A549 treated with AZD9567 at 1 μM for 4 hours (cell line): ENCODE results near the gene OR14K1. TPM values are rescaled to one million over a fixed set of nuclear protein-coding genes. Genes with fewer than 3 reads are reported as not detected.

Source experiments
- total RNA-seq: library from RNA; stranded (reverse); fragments of 200-300 nt; extraction: Qiagen RNA extraction; gene quantifications from 5 replicates; pipeline ENCODE4 v1.2.3, GENCODE V29; 2022; ENCODE audit not compliant: insufficient read depth

Gene OR14K1
- total RNA-seq: not detected in 5 replicates

GRCh38 chr1:247738315-247738714, at the start of gene OR14K1:
Gene OR14K1, plus strand, starts transcription at chr1:247738615. Its CDS starts 0 bp downstream, at chr1:247738615.

GRCh38 chr1:247716546-247716945, 21.9 kb upstream of the OR14K1 start, which contains the start of gene OR6F1:
Gene OR6F1, minus strand, starts transcription at chr1:247716646. Its CDS starts 3,891 bp downstream, at chr1:247712755.

GRCh38 chr1:247748041-247748440, 9.6 kb downstream of the OR14K1 start, which contains the start of gene OR14A2:
Gene OR14A2, minus strand, starts transcription at chr1:247748141.

DNA sequence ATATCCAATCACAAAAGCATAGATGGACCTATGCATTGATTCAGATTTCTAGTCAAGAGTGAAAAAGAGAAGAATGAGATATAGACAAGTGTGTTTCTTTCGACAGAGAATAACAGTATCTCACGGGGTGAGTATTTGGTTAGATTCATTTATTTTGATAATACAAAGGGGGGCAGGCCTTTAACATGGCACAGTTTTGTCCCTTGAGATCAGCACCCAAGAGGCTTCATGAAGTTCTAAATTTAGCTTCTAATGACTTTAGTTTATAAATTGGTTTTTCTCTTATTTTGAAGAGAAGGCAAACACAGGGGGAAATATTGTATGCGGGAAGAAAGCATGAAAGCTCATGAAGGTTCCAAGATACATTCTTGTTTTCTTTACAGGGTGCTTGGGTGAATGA, 22.0 kb downstream of the OR14K1 start, which contains the start of gene OR1C1:
TSS of gene OR1C1 (minus strand) at position 101 of the 400 bp plus-strand sequence. CDS start 2,150 bp downstream, outside the sequence.

Other genes starting within 250 kb of the OR14K1 start
- gene OR2C3, start 202.2 kb upstream of the OR14K1 start, total RNA-seq: not detected in 5 replicates
- gene GCSAML, start 189.5 kb upstream of the OR14K1 start, total RNA-seq: not detected in 5 replicates
- gene OR2G2, start 150.3 kb upstream of the OR14K1 start, total RNA-seq: not detected in 5 replicates
- not detected in 5 replicates for gene OR2G3, start 133.0 kb upstream of the OR14K1 start, total RNA-seq
- not detected in 5 replicates for gene OR13G1, start 58.9 kb upstream of the OR14K1 start, total RNA-seq
- gene OR6F1, start 22.0 kb upstream of the OR14K1 start, total RNA-seq: not detected in 5 replicates
- gene OR14A2, start 9.5 kb downstream of the OR14K1 start, total RNA-seq: not detected in 5 replicates
- not detected in 5 replicates for gene OR1C1, start 21.9 kb downstream of the OR14K1 start, total RNA-seq
- not detected in 5 replicates for gene OR14A16, start 85.5 kb downstream of the OR14K1 start, total RNA-seq
- not detected in 5 replicates for gene OR11L1, start 103.3 kb downstream of the OR14K1 start, total RNA-seq
- gene TRIM58, start 118.6 kb downstream of the OR14K1 start, total RNA-seq: not detected in 5 replicates
- gene OR2W3, start 157.0 kb downstream of the OR14K1 start, total RNA-seq: not detected in 5 replicates
- not detected in 5 replicates for gene OR2T8, start 181.6 kb downstream of the OR14K1 start, total RNA-seq
- gene OR2AJ1, start 186.3 kb downstream of the OR14K1 start, total RNA-seq: not detected in 5 replicates
- gene OR2L8, start 210.2 kb downstream of the OR14K1 start, total RNA-seq: not detected in 5 replicates
- gene OR2AK2, start 226.6 kb downstream of the OR14K1 start, total RNA-seq: not detected in 5 replicates